H1 (cell line): Measurements from ENCODE around the gene C3orf62. TPM values are rescaled to one million over a fixed set of nuclear protein-coding genes. Genes with fewer than 3 reads are reported as not detected.

ENCODE experiments used
- CTCF ChIA-PET: fragments of 300-600 bp; sonication (Branson Sonifier 250); formaldehyde crosslinking; loops from one replicate; lab custom pipeline; 2021; ENCODE audit not compliant: partially characterized antibody; lab: Charles Lee
- POLR2A ChIA-PET: fragments of 300-600 bp; sonication (Branson Sonifier 250); formaldehyde crosslinking; loops from one replicate; lab custom pipeline; 2021; ENCODE audit warnings: inconsistent platforms; ENCODE audit not compliant: partially characterized antibody; lab: Charles Lee
- DNase-seq, 2 experiments: peaks; one replicate each; pipeline versions ENCODE4 v3.0.0 to v3.0.0-alpha.2; 2010 to 2022; ENCODE audit warnings: low spot score in 2 of 2, low read depth in 1 of 2, mixed read lengths in 1 of 2
- FAIRE-seq: peaks from 2 replicates; lab custom pipeline; 2011; peaks lifted over from hg19 to GRCh38; lab: Jason Lieb, UNC
- H2AFZ ChIP-seq: 2 replicates; pipeline ENCODE4 v1.8.1; 2012; ENCODE audit warnings: low read length, inconsistent platforms
- H2AK5ac ChIP-seq: 2 replicates; pipeline ENCODE4 v1.6.1; 2013; ENCODE audit warnings: low read depth, low read length
- H2BK120ac ChIP-seq: replicated peaks from 2 replicates; pipeline ENCODE3; 2013; ENCODE audit warnings: low read depth, low read length, inconsistent platforms
- H2BK12ac ChIP-seq: 2 replicates; pipeline ENCODE4 v1.6.1; 2013; ENCODE audit warnings: low read depth, low read length
- H2BK15ac ChIP-seq: 2 replicates; pipeline ENCODE4 v1.6.1; 2013; ENCODE audit warnings: low read length
- H2BK20ac ChIP-seq: 2 replicates; pipeline ENCODE4 v1.6.1; 2013; ENCODE audit warnings: low read length
- H2BK5ac ChIP-seq: 2 replicates; pipeline ENCODE4 v1.6.1; 2013; ENCODE audit warnings: low read depth, low read length
- H3K14ac ChIP-seq: 2 replicates; pipeline ENCODE4 v1.6.1; 2013; ENCODE audit warnings: inconsistent platforms; ENCODE audit not compliant: insufficient read length
- H3K18ac ChIP-seq: 2 replicates; pipeline ENCODE4 v1.6.1; 2013; ENCODE audit warnings: low read length; ENCODE audit errors: extremely low read depth
- H3K23ac ChIP-seq: 2 replicates; pipeline ENCODE4 v1.6.1; 2013; ENCODE audit warnings: inconsistent platforms; ENCODE audit not compliant: insufficient read length
- H3K23me2 ChIP-seq: 2 replicates; pipeline ENCODE4 v1.6.1; 2013; ENCODE audit warnings: low read depth, low read length
- H3K27ac ChIP-seq: 2 replicates; pipeline ENCODE4 v1.6.1; 2011; ENCODE audit warnings: low read depth, low read length, inconsistent platforms
- H3K27me3 ChIP-seq, 4 experiments: replicated peaks in 1 of 4; 1 replicate in 1 of 4; 2 replicates in 3 of 4; pipeline versions ENCODE4 v1.6.1 to v1.8.1; 2011 to 2013; ENCODE audit warnings: low read length in 3 of 4, mild to moderate bottlenecking in 3 of 4, inconsistent platforms in 2 of 4, mixed read lengths in 2 of 4, moderate library complexity in 1 of 4; ENCODE audit not compliant: control insufficient read depth in 3 of 4, insufficient read depth in 3 of 4; ENCODE audit errors: extremely low read depth in 1 of 4
- H3K36me3 ChIP-seq, 4 experiments: 2 replicates each; pipeline versions ENCODE4 v1.6.1 to v1.8.1; 2011 to 2013; ENCODE audit warnings: mild to moderate bottlenecking in 4 of 4, low read length in 3 of 4, moderate library complexity in 2 of 4, control low read depth in 1 of 4, inconsistent platforms in 1 of 4; ENCODE audit not compliant: insufficient read depth in 4 of 4, control insufficient read depth in 2 of 4
- H3K4ac ChIP-seq: replicated peaks from 2 replicates; pipeline ENCODE3; 2013; ENCODE audit warnings: low read length, low read depth, mixed read lengths, inconsistent platforms; ENCODE audit not compliant: insufficient read length
- H3K4me1 ChIP-seq, 4 experiments: replicated peaks in 1 of 4; 1 replicate in 1 of 4; 2 replicates in 3 of 4; pipeline versions ENCODE4 v1.6.1 to v1.8.1; 2011 to 2013; ENCODE audit warnings: low read length in 3 of 4, inconsistent platforms in 2 of 4, mixed read lengths in 1 of 4; ENCODE audit not compliant: insufficient read depth in 4 of 4, control insufficient read depth in 3 of 4
- H3K4me2 ChIP-seq, 2 experiments: 2 replicates each; pipeline versions ENCODE4 v1.6.1 to v1.8.1; 2011 to 2013; ENCODE audit warnings: low read depth in 2 of 2, low read length in 2 of 2, control low read depth in 1 of 2, inconsistent platforms in 1 of 2, mild to moderate bottlenecking in 1 of 2; ENCODE audit not compliant: insufficient read depth in 1 of 2
- H3K4me3 ChIP-seq, 4 experiments: fragments of 200-600, 300-600 bp in 1 of 4; sonication (generic), shearing (Covaris generic), sonication (Bioruptor Twin) in 1 of 4; 2 replicates each; pipeline versions ENCODE4 v1.5.1 to v1.8.1; 2011 to 2016; ENCODE audit warnings: low read length in 4 of 4, low read depth in 3 of 4, control low read depth in 2 of 4, inconsistent platforms in 2 of 4, mild to moderate bottlenecking in 2 of 4, mixed read lengths in 1 of 4, moderate library complexity in 1 of 4; ENCODE audit not compliant: insufficient read depth in 2 of 4; ENCODE audit errors: extremely low read depth in 1 of 4
- H3K56ac ChIP-seq: replicated peaks from 2 replicates; pipeline ENCODE3; 2013; ENCODE audit warnings: low read depth, mild to moderate bottlenecking, mixed read lengths, low read length, inconsistent platforms; ENCODE audit not compliant: insufficient read length
- H3K79me1 ChIP-seq: 2 replicates; pipeline ENCODE4 v1.6.1; 2013; ENCODE audit warnings: low read depth, low read length, control low read depth
- H3K79me2 ChIP-seq, 2 experiments: 2 replicates each; pipeline versions ENCODE4 v1.6.1 to v1.8.1; 2012 to 2013; ENCODE audit warnings: low read length in 2 of 2, mild to moderate bottlenecking in 2 of 2, inconsistent platforms in 1 of 2; ENCODE audit not compliant: insufficient read depth in 2 of 2, control insufficient read depth in 1 of 2
- H3K9ac ChIP-seq, 4 experiments: replicated peaks in 1 of 4; 1 replicate in 1 of 4; 2 replicates in 3 of 4; pipeline versions ENCODE4 v1.6.1 to v1.8.1; 2011 to 2013; ENCODE audit warnings: low read depth in 3 of 4, low read length in 3 of 4, control low read depth in 2 of 4, mild to moderate bottlenecking in 2 of 4, moderate library complexity in 2 of 4, inconsistent platforms in 1 of 4; ENCODE audit errors: extremely low read depth in 1 of 4
- H3K9me3 ChIP-seq, 2 experiments: 2 replicates each; pipeline versions ENCODE4 v1.6.1 to v1.8.1; 2012 to 2013; ENCODE audit warnings: mild to moderate bottlenecking in 2 of 2, moderate library complexity in 2 of 2, control low read depth in 1 of 2, inconsistent platforms in 1 of 2, low read depth in 1 of 2, low read length in 1 of 2, mixed read lengths in 1 of 2; ENCODE audit not compliant: insufficient read depth in 2 of 2
- H4K20me1 ChIP-seq, 2 experiments: replicated peaks in 1 of 2; 2 replicates each; pipeline versions ENCODE3 to v1.8.1; 2011 to 2013; ENCODE audit warnings: inconsistent platforms in 2 of 2, low read length in 2 of 2, mild to moderate bottlenecking in 1 of 2; ENCODE audit not compliant: insufficient read depth in 2 of 2, control insufficient read depth in 1 of 2
- H4K5ac ChIP-seq: 2 replicates; pipeline ENCODE4 v1.6.1; 2013; ENCODE audit warnings: low read length, low read depth, mixed read lengths, inconsistent platforms; ENCODE audit not compliant: insufficient read length
- H4K8ac ChIP-seq: 2 replicates; pipeline ENCODE4 v1.8.0; 2013; ENCODE audit warnings: mild to moderate bottlenecking, moderate library complexity, low read length, inconsistent platforms; ENCODE audit not compliant: insufficient read depth; ENCODE audit errors: extremely low read depth
- H4K91ac ChIP-seq: replicated peaks from 2 replicates; pipeline ENCODE3; 2013; ENCODE audit warnings: low read length, mixed read lengths, inconsistent platforms; ENCODE audit not compliant: insufficient read length
- CBX8 ChIP-seq: fragments of 300-800, 300-1000 bp; sonication (generic); IDR thresholded peaks from 2 replicates; pipeline ENCODE4 v1.7.1; 2016; ENCODE audit warnings: low read depth, low read length, borderline replicate concordance
- CEBPB ChIP-seq: IDR thresholded peaks from 2 replicates; pipeline ENCODE4 v1.6.1; 2012; ENCODE audit warnings: low read depth, low read length
- CTBP2 ChIP-seq: IDR thresholded peaks from 2 replicates; pipeline ENCODE4 v1.7.0; 2011; ENCODE audit warnings: borderline replicate concordance, mild to moderate bottlenecking, moderate library complexity, mixed read lengths, low read length; ENCODE audit not compliant: insufficient read depth, insufficient read length
- E2F6 ChIP-seq: IDR thresholded peaks from 2 replicates; pipeline ENCODE4 v1.6.1; 2012; ENCODE audit warnings: inconsistent platforms
- HDAC2 ChIP-seq, 2 experiments: fragments of 300-600 bp in 1 of 2; sonication (generic) in 1 of 2; IDR thresholded peaks; 2 replicates each; pipeline ENCODE4 v1.6.1; 2011 to 2012; ENCODE audit warnings: low read depth in 2 of 2, low read length in 2 of 2, mild to moderate bottlenecking in 2 of 2, moderate library complexity in 2 of 2, borderline replicate concordance in 1 of 2, inconsistent platforms in 1 of 2
- JUND ChIP-seq: IDR thresholded peaks from 2 replicates; pipeline ENCODE4 v1.6.1; 2011; ENCODE audit warnings: mild to moderate bottlenecking, improper control_type of control experiment, low read length
- MAX ChIP-seq: IDR thresholded peaks from 2 replicates; pipeline ENCODE4 v1.6.1; 2012; ENCODE audit warnings: inconsistent platforms
- PHF8 ChIP-seq: fragments of 200-600 bp; sonication (generic); conservative IDR thresholded peaks from 2 replicates; pipeline ENCODE4 v1.7.1; 2012; ENCODE audit warnings: low read depth, mild to moderate bottlenecking, inconsistent platforms, low read length, moderate library complexity
- RNF2 ChIP-seq: fragments of 200-900, 300-1000 bp; sonication (generic); IDR thresholded peaks from 2 replicates; pipeline ENCODE4 v1.7.1; 2016; ENCODE audit warnings: borderline replicate concordance, low read depth, mild to moderate bottlenecking, antibody characterized with exemption, low read length; ENCODE audit not compliant: poor library complexity, severe bottlenecking; ENCODE audit errors: missing control alignments
- SIRT6 ChIP-seq: IDR thresholded peaks from one replicate; pipeline ENCODE4 v1.7.1; 2012; ENCODE audit warnings: low read length, inconsistent platforms
- SRF ChIP-seq: IDR thresholded peaks from 2 replicates; pipeline ENCODE4 v1.6.1; 2011; ENCODE audit warnings: mild to moderate bottlenecking, low read depth, low read length, moderate library complexity
- YY1 ChIP-seq: IDR thresholded peaks from 2 replicates; pipeline ENCODE4 v1.6.1; 2011; ENCODE audit warnings: low read depth, mild to moderate bottlenecking, low read length
- WGBS, 2 experiments: shearing (Covaris generic) in 1 of 2; methylation state at CpG; one replicate each; pipeline versions ENCODE4 v1.1.6 to v1.1.7; 2013 to 2015; ENCODE audit warnings: low lambda C conversion rate in 2 of 2, mixed read lengths in 2 of 2, inconsistent platforms in 1 of 2, low coverage in 1 of 2, missing lambda C conversion rate in 1 of 2; ENCODE audit not compliant: insufficient replicate concordance in 2 of 2, insufficient coverage in 1 of 2, insufficient read length in 1 of 2; ENCODE audit errors: extremely low coverage in 1 of 2, missing lambda C conversion rate in 1 of 2; 5-methylcytosine and 5-hydroxymethylcytosine counted together
- polyA plus RNA-seq, 7 experiments: library from polyadenylated mRNA; depleted of rRNA in 3 of 7; stranded (reverse) in 5 of 7; unstranded in 2 of 7; fragments of >200 nt in 5 of 7; fragments of 200-250 nt in 2 of 7; gene quantifications; 1 replicate in 5 of 7; 2 replicates in 1 of 7; 4 replicates in 1 of 7; pipeline versions ENCODE4 v1.2.1 to v1.2.3, GENCODE V29; 2011 to 2013; ENCODE audit warnings: missing spikeins in 2 of 7, mixed read lengths in 2 of 7
- total RNA-seq: library from RNA; stranded (reverse); fragmentation: NEBNext Ultra II Directional; extraction: Animal tissue kit (Norgen Biotek cat#: 25700); gene quantifications from 2 replicates; pipeline ENCODE4 v1.2.1, GENCODE V29; 2021

Gene C3orf62
- total and polyA plus RNA-seq, 2 of the 8 experiments (the other 6 are each of a cell fraction or from before 2014, with no cell fraction given), result 1.1 to 3.0 TPM

DNA sequence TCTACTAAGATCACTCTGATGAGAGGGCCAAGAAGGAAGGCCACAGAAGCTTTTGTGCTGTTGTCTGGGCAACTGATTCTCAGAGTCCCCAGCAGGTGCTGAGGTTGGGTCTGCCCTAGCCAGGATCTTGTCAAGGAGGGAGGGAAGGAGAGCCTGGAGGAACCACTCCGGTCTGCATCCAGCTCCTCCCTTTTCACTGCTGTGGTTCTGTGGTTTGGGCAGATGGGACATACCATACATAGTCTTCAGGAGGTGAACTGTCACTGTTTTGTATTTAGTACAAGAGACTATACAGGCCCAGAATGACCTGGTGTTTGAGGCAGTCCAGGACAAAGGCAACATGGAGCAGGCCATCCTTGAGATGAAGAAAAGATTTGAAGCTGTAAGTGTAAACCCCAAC is 21.9 kb downstream of the C3orf62 start:
- DNase-seq (no peak), FAIRE-seq (no peak)
- H3K27me3 ChIP-seq, result no peaks in the 10 kb centered on the region
- no peaks in the 10 kb centered on the region for H3K36me3 ChIP-seq
- H3K4me1 ChIP-seq, result no peaks in the 10 kb centered on the region
- WGBS, 2 experiments, result 86% methylated on average over 1 of the region's 1 CpG; no CpG with 5 or more reads in 1 of the 2 experiments
- H2BK120ac ChIP-seq, result no peak overlapping the region
- no peak overlapping the region for H3K4ac ChIP-seq
- H3K23me2 ChIP-seq, result no peaks in the 10 kb centered on the region
- H3K23ac ChIP-seq, result no peak overlapping the region
- H3K14ac ChIP-seq, result no peak overlapping the region
- no peak overlapping the region for H4K91ac ChIP-seq
- no peak overlapping the region for H3K4me2 ChIP-seq
- no peak overlapping the region for H3K18ac ChIP-seq
- no peak overlapping the region for H4K8ac ChIP-seq
- POLR2A ChIA-PET, result interaction anchor here (0.6 to 1.5 kb wide), 4 partner anchors 22 to 68 kb away, joined by 3 to 4 read pairs (median 4); partner anchors contain the start of gene C3orf62
- no peak overlapping the region for H3K27ac ChIP-seq
- no peaks in the 10 kb centered on the region for H4K20me1 ChIP-seq
- H3K56ac ChIP-seq, result no peak overlapping the region
- H4K5ac ChIP-seq, result no peak overlapping the region
- no peak overlapping the region for H3K4me3 ChIP-seq
- H2BK15ac ChIP-seq, result no peak overlapping the region
- H2BK20ac ChIP-seq, result no peak overlapping the region
- H2AFZ ChIP-seq, result no peak overlapping the region
- no peaks in the 10 kb centered on the region for H3K79me1 ChIP-seq
- H3K9me3 ChIP-seq, result no peaks in the 10 kb centered on the region
- H3K79me2 ChIP-seq, result no peaks in the 10 kb centered on the region
- H2AK5ac ChIP-seq, result no peak overlapping the region
- no peak overlapping the region for H2BK5ac ChIP-seq
- no peak overlapping the region for H2BK12ac ChIP-seq
- CTCF ChIA-PET, result interaction anchor here (0.6 to 1.3 kb wide), 7 partner anchors 23 to 446 kb away, joined by 3 read pairs; partner anchors contain the start of gene KLHDC8B
- no peak overlapping the region for H3K9ac ChIP-seq
- TF ChIP-seq CEBPB (no peak), CTBP2 (no peak), CBX8 (no peak), MAX (no peak), SRF (no peak), PHF8 (no peak), YY1 (no peak), RNF2 (no peak), HDAC2 (IDR thresholded peaks at IDR 0.05; ENCODE audit: borderline replicate concordance in 1 of 2, low read depth in 2 of 2, low read length in 2 of 2) (no peak), E2F6 (no peak), JUND (no peak), SIRT6 (no peak)
